ENCODE measurements around the gene PPP3CA. TPM values are rescaled to one million over a fixed set of nuclear protein-coding genes. Genes with fewer than 3 reads are reported as not detected.

PPP3CA gene
- total RNA-seq, 2 experiments from 2014 or later = 12.9 to 13.8 TPM

DNA sequence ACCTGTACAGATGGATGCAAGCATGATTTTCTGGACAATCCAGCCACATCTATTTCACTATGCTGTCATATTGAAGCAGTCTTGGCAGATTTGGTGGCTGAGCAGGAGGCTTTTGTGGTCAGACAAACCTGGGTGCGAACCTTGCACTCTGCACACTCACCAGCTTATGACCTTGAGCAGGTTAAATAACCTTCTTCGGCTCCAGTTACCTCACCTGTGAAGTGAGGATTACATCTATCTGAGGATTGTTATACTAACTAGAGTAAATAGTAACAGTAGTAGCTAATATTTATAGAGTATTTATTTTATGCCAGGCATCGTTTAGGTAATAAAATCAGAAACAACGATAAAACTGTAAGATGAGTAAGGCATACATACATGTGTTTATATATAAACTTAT is 150.0 kb downstream of the PPP3CA start:
- intact Hi-C loops (cut with DNase I, micrococcal nuclease) = no loop called here
- no peak overlapping the region for H3K4me3 ChIP-seq (ENCODE audit: low read length)
- H3K27ac Mint-ChIP-seq = no peak overlapping the region
- ChIA-PET CTCF (no interaction called here), POLR2A (no interaction called here)
- peaks cover 14% of the 10 kb centered on the region for H3K36me3 Mint-ChIP-seq (ENCODE audit: low read depth)
- no peaks in the 10 kb centered on the region for H3K9me3 Mint-ChIP-seq
- H3K4me1 ChIP-seq (ENCODE audit: insufficient read depth, low read length) = no peaks in the 10 kb centered on the region
- no peaks in the 10 kb centered on the region for H3K27me3 ChIP-seq (ENCODE audit: control insufficient read depth in 1 of 2, insufficient read depth in 2 of 2, low read length in 2 of 2)
- no peaks in the 10 kb centered on the region for H3K27me3 Mint-ChIP-seq
- H3K36me3 ChIP-seq (ENCODE audit: insufficient read depth, low read length) = peaks cover 4% of the 10 kb centered on the region
- DNase-seq (no peak), ATAC-seq (ENCODE audit: poor library complexity) (no peak)
- H3K4me1 Mint-ChIP-seq (ENCODE audit: low read depth) = peaks cover 23% of the 10 kb centered on the region
- H3K4me3 Mint-ChIP-seq = no peak overlapping the region
- no peaks in the 10 kb centered on the region for H3K9me3 ChIP-seq (ENCODE audit: control insufficient read depth in 1 of 2, insufficient read depth in 1 of 2, low read length in 2 of 2)
- no peak for TF ChIP-seq CTCF (IDR thresholded peaks at IDR 0.05)
- no peak overlapping the region for H3K27ac ChIP-seq (ENCODE audit: low read depth in 1 of 2, low read length in 2 of 2)

DNA sequence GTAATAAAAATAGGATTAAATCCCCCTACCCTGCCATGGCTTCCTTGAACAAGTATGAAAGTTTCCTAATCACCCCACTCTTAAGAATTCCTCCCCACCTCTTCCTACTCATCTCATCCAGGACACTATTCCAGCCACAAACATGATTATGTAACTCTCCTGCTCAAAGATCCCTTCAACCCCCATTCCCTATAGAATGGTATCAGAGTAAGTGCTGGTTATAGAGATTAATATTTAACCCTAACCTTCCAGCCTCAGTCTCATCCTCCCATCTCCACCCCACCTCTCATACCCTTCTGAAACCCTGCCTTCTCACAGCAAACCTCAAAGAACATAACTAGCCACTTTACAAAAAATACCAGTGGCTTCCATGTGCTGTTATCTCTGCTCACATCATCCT is 155.1 kb downstream of the PPP3CA start:
- Histone ChIP-seq H3K36me3 (ENCODE audit: insufficient read depth, low read length) (peaks cover 4% of the 10 kb centered on the region), H3K9me3 (ENCODE audit: control insufficient read depth in 1 of 2, insufficient read depth in 1 of 2, low read length in 2 of 2) (no peaks in the 10 kb centered on the region), H3K27ac (ENCODE audit: low read depth in 1 of 2, low read length in 2 of 2) (no peak overlapping the region), H3K27me3 (ENCODE audit: control insufficient read depth in 1 of 2, insufficient read depth in 2 of 2, low read length in 2 of 2) (no peaks in the 10 kb centered on the region), H3K4me1 (ENCODE audit: insufficient read depth, low read length) (no peaks in the 10 kb centered on the region), H3K4me3 (ENCODE audit: low read length) (no peak overlapping the region)
- DNase-seq (no peak), ATAC-seq (ENCODE audit: poor library complexity) (no peak)
- Mint-ChIP-seq H3K9me3 (no peaks in the 10 kb centered on the region), H3K4me1 (ENCODE audit: low read depth) (peaks cover 26% of the 10 kb centered on the region), H3K4me3 (no peak overlapping the region), H3K27me3 (no peaks in the 10 kb centered on the region), H3K27ac (no peak overlapping the region), H3K36me3 (ENCODE audit: low read depth) (peaks cover 14% of the 10 kb centered on the region)
- no peak for TF ChIP-seq CTCF (IDR thresholded peaks at IDR 0.05)
- ChIA-PET POLR2A (no interaction called here), CTCF (no interaction called here)
- intact Hi-C loops (cut with DNase I, micrococcal nuclease) = no loop called here

DNA sequence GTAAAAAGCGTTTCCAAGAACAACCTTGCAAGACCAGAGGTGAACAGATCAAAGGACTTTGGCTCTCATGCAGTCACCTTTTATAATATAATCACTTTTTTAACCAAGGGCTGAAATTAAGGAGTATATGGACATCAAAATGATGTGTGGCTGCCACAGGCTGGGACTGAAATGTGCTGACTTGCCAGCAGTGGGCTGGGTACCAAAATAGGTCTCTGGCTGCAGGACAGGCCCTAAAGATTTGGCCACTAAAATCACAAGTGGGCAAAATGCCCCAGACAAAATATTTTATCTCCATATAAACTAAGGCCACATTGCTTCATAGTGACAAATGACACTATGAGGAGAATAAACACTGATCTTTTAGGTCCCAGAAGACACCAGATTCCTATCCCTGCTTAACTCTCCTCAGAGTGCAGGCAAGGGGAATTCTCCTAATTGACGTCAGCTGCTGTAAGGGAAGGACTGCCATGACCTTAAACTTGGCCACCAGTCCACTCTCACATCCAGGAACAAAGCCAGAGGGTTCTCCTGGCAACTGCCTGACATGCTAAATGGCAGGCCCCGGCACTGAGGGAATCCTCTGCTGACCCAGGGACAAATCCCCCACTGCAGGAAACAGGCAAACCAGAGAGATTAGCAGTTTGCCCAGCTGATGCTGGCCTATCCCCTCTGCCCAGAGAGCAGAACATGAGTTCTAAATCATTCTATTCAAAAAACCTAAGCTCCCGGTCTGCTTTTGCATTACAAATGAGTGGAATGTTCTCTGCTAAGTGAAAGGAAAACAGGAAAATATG is 155.8 kb downstream of the PPP3CA start:
- no peak overlapping the region for H3K27ac ChIP-seq (ENCODE audit: low read depth in 1 of 2, low read length in 2 of 2)
- no peaks in the 10 kb centered on the region for H3K27me3 ChIP-seq (ENCODE audit: control insufficient read depth in 1 of 2, insufficient read depth in 2 of 2, low read length in 2 of 2)
- no peaks in the 10 kb centered on the region for H3K4me1 ChIP-seq (ENCODE audit: insufficient read depth, low read length)
- H3K9me3 ChIP-seq (ENCODE audit: control insufficient read depth in 1 of 2, insufficient read depth in 1 of 2, low read length in 2 of 2) = no peaks in the 10 kb centered on the region
- H3K27me3 Mint-ChIP-seq = no peaks in the 10 kb centered on the region
- no peak overlapping the region for H3K4me3 ChIP-seq (ENCODE audit: low read length)
- H3K4me3 Mint-ChIP-seq = no peak overlapping the region
- H3K4me1 Mint-ChIP-seq (ENCODE audit: low read depth) = peaks cover 19% of the 10 kb centered on the region
- DNase-seq (no peak), ATAC-seq (ENCODE audit: poor library complexity) (no peak)
- ChIA-PET CTCF (no interaction called here), POLR2A (no interaction called here)
- no peaks in the 10 kb centered on the region for H3K9me3 Mint-ChIP-seq
- H3K36me3 Mint-ChIP-seq (ENCODE audit: low read depth) = peaks cover 14% of the 10 kb centered on the region
- no peak overlapping the region for H3K27ac Mint-ChIP-seq
- no peak for TF ChIP-seq CTCF (IDR thresholded peaks at IDR 0.05)
- intact Hi-C loops (cut with DNase I, micrococcal nuclease) = no loop called here
- H3K36me3 ChIP-seq (ENCODE audit: insufficient read depth, low read length) = peaks cover 4% of the 10 kb centered on the region

Data from CD4-positive, alpha-beta T cell (primary cell).